Measurements from ENCODE around the gene LIMK2.

DNA sequence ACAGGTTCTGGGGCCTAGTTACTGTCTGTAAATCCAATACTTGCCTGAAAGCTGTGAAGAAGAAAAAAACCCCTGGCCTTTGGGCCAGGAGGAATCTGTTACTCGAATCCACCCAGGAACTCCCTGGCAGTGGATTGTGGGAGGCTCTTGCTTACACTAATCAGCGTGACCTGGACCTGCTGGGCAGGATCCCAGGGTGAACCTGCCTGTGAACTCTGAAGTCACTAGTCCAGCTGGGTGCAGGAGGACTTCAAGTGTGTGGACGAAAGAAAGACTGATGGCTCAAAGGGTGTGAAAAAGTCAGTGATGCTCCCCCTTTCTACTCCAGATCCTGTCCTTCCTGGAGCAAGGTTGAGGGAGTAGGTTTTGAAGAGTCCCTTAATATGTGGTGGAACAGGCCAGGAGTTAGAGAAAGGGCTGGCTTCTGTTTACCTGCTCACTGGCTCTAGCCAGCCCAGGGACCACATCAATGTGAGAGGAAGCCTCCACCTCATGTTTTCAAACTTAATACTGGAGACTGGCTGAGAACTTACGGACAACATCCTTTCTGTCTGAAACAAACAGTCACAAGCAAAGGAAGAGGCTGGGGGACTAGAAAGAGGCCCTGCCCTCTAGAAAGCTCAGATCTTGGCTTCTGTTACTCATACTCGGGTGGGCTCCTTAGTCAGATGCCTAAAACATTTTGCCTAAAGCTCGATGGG lies 66.7 kb downstream of the LIMK2 start:
- TF ChIP-seq POLR2A (IDR thresholded peaks at IDR 0.05; ENCODE audit: low read length): no peak
- no peak for TF ChIP-seq GATA1 (IDR thresholded peaks at IDR 0.05; ENCODE audit: low read depth, low read length)
